A549 (cell line): ENCODE measurements around the gene CCPG1. TPM values are rescaled to one million over a fixed set of nuclear protein-coding genes. Genes with fewer than 3 reads are reported as not detected.

Experiments
- ATAC-seq, 2 experiments: fragments of 200-7000 bp in 1 of 2; fragments of >200 bp in 1 of 2; cut with Nextera tagmentation in 1 of 2; cut with Tn5 transposase in 1 of 2; 3 replicates each; pipeline versions ENCODE4 v1.8.0 to v1.9.1; 2018 to 2020; ENCODE audit warnings: mild to moderate bottlenecking in 1 of 2, moderate library complexity in 1 of 2
- CTCF ChIA-PET: fragments of 300-600 bp; sonication (Branson Sonifier 250); formaldehyde crosslinking; extraction: SDS; loops from one replicate; lab custom pipeline; 2021; ENCODE audit warnings: antibody characterized with exemption, inconsistent platforms; lab: Yijun Ruan, JAX
- POLR2A ChIA-PET: fragments of 350-600 bp; formaldehyde crosslinking; extraction: SDS; loops from one replicate; lab custom pipeline; 2021; ENCODE audit warnings: antibody characterized with exemption, inconsistent platforms; lab: Yijun Ruan, JAX
- DNase-seq, 2 experiments: peaks; one replicate each; pipeline versions ENCODE4 v3.0.0 to v3.0.0-alpha.2; 2011 to 2016; ENCODE audit warnings: low read depth in 1 of 2, low spot score in 1 of 2
- FAIRE-seq: peaks from 2 replicates; lab custom pipeline; 2011; peaks lifted over from hg19 to GRCh38; lab: Jason Lieb, UNC
- H3K27ac ChIP-seq, 2 experiments: fragments of >200 bp; sonication (Bioruptor Twin); formaldehyde crosslinking; 3 replicates each; pipeline ENCODE4 v1.5.1; 2016 to 2017
- H3K4me1 ChIP-seq: fragments of >200 bp; sonication (Bioruptor Twin); formaldehyde crosslinking; 3 replicates; pipeline ENCODE4 v1.6.1; 2016
- H3K4me2 ChIP-seq: fragments of >200 bp; sonication (Bioruptor Twin); formaldehyde crosslinking; 3 replicates; pipeline ENCODE4 v1.6.1; 2016
- H3K4me3 ChIP-seq: fragments of >200 bp; sonication (Bioruptor Twin); formaldehyde crosslinking; 3 replicates; pipeline ENCODE4 v1.5.1; 2016
- H3K9me3 ChIP-seq: fragments of >200 bp; sonication (Bioruptor Twin); formaldehyde crosslinking; 3 replicates; pipeline ENCODE4 v1.6.1; 2016
- BHLHE40 ChIP-seq: IDR thresholded peaks from 2 replicates; pipeline ENCODE4 v1.6.1; 2012; ENCODE audit warnings: low read depth, low read length, inconsistent platforms
- CBX8 ChIP-seq: fragments of 200-600 bp; sonication (generic); IDR thresholded peaks from 2 replicates; pipeline ENCODE4 v1.6.1; 2016
- CHD2 ChIP-seq: fragments of 150-350 bp; IDR thresholded peaks from 2 replicates; pipeline ENCODE4 v1.6.1; 2014; ENCODE audit warnings: low read length; ENCODE audit not compliant: partially characterized antibody
- E2F6 ChIP-seq: IDR thresholded peaks from 2 replicates; pipeline ENCODE4 v1.6.1; 2012; ENCODE audit warnings: low read depth, borderline replicate concordance
- ESRRA ChIP-seq: fragments of 150-350 bp; IDR thresholded peaks from 2 replicates; pipeline ENCODE4 v1.6.1; 2014; ENCODE audit warnings: mild to moderate bottlenecking, low read length, borderline replicate concordance
- FOSL2 ChIP-seq, 2 experiments: fragments of 450-650 bp in 1 of 2; fragments of >200 bp in 1 of 2; sonication (Bioruptor Twin) in 1 of 2; formaldehyde crosslinking; IDR thresholded peaks; 2 replicates each; pipeline versions ENCODE4 v1.5.0 to v1.6.1; 2016 to 2020; ENCODE audit warnings: mild to moderate bottlenecking in 1 of 2, moderate library complexity in 1 of 2
- JUN ChIP-seq, 2 experiments: fragments of >200 bp; sonication (Bioruptor Twin); formaldehyde crosslinking; IDR thresholded peaks; 2 replicates in 1 of 2; 3 replicates in 1 of 2; pipeline ENCODE4 v1.6.1; 2016 to 2017
- JUNB ChIP-seq: fragments of >200 bp; sonication (Bioruptor Twin); formaldehyde crosslinking; IDR thresholded peaks from 2 replicates; pipeline ENCODE4 v1.6.1; 2016
- KDM1A ChIP-seq: fragments of 200-600 bp; sonication (generic); IDR thresholded peaks from 2 replicates; pipeline ENCODE4 v1.6.1; 2016; ENCODE audit warnings: low read depth, mild to moderate bottlenecking
- MAFK ChIP-seq: fragments of 450-650 bp; IDR thresholded peaks from 2 replicates; pipeline ENCODE4 v1.6.1; 2014; ENCODE audit not compliant: partially characterized antibody
- NR3C1 ChIP-seq: fragments of >200 bp; sonication (Bioruptor Twin); formaldehyde crosslinking; IDR thresholded peaks from 3 replicates; pipeline ENCODE4 v1.6.1; 2017
- POLR2A ChIP-seq: IDR thresholded peaks from 2 replicates; pipeline ENCODE4 v1.6.1; 2012; ENCODE audit warnings: mild to moderate bottlenecking, low read length
- RARB ChIP-seq: fragments of 250-450 bp; sonication (Bioruptor Pico); IDR thresholded peaks from 2 replicates; pipeline ENCODE4 v1.8.0; 2021; ENCODE audit warnings: mild to moderate bottlenecking, moderate library complexity
- SMC3 ChIP-seq: fragments of >200 bp; sonication (Bioruptor Twin); formaldehyde crosslinking; IDR thresholded peaks from 3 replicates; pipeline ENCODE4 v1.6.1; 2018; ENCODE audit warnings: inconsistent platforms
- ZFP36 ChIP-seq: fragments of 450-650 bp; IDR thresholded peaks from 2 replicates; pipeline ENCODE4 v1.6.1; 2014; ENCODE audit warnings: borderline replicate concordance; ENCODE audit not compliant: partially characterized antibody
- ZNF302 ChIP-seq: fragments of 250-450 bp; sonication (Bioruptor Pico); IDR thresholded peaks from 2 replicates; pipeline ENCODE4 v1.9.0; 2021; ENCODE audit warnings: inconsistent platforms, mild to moderate bottlenecking, moderate library complexity
- ZSCAN20 ChIP-seq: fragments of 250-450 bp; sonication (Bioruptor Pico); IDR thresholded peaks from 2 replicates; pipeline ENCODE4 v1.8.0; 2022; ENCODE audit warnings: mild to moderate bottlenecking, moderate library complexity
- WGBS: methylation state at CpG from one replicate; pipeline ENCODE4 v1.1.6; 2017; ENCODE audit errors: missing lambda C conversion rate; 5-methylcytosine and 5-hydroxymethylcytosine counted together
- polyA plus RNA-seq, 4 experiments: library from polyadenylated mRNA; depleted of rRNA in 3 of 4; stranded (reverse); fragments of >200 nt; fragmentation: RNase III in 1 of 4; extraction: RNeasy Plus Mini Kit Qiagen cat#74134 plus additional on column Dnase treatment in 1 of 4; gene quantifications; 2 replicates in 3 of 4; 3 replicates in 1 of 4; pipeline ENCODE4 v1.2.3, GENCODE V29; 2011 to 2017
- TF ChIP-seq, protein P1 (sequence below): fragments of 250-450 bp; sonication (Bioruptor Pico); IDR thresholded peaks from 2 replicates; pipeline ENCODE4 v1.5.0; 2020; ENCODE audit warnings: low read depth, mild to moderate bottlenecking, moderate library complexity

CCPG1 gene
- polyA plus RNA-seq, 2 of the 4 experiments (the other 2 are of a cell fraction): 36.6 to 176 TPM

DNA sequence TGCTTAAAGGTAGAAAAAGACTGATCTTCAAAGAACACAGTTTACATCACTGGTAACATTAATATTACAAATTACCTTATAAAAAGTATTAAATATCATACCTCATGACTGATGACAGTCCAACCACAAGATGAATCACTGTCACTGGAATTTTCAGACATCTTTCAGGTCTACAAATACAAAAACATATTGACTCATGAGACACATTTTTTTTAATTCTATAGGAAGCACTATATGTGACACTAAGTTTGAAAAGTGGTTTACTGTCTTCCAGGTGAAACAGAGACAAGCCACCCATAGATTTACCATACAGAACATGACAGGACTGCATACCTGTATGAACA, 18.9 kb downstream of the CCPG1 start:
- CTCF ChIA-PET: interaction anchor here (1.1 to 2.0 kb wide), 4 partner anchors 19 to 50 kb away, joined by 3 to 9 read pairs (median 4); partner anchors contain the start of genes CCPG1 and PIERCE2
- POLR2A ChIA-PET: interaction anchor here (0.8 kb wide), 1 partner anchor 19 kb away, joined by 3 read pairs; the partner anchor contains the start of genes CCPG1 and PIERCE2
- DNase-seq: peak; percentile 31 to 33
- Histone ChIP-seq H3K4me1 (peaks cover 15% of the 10 kb centered on the region), H3K27ac (peak overlapping the region; percentile 19 to 25; a peak in 2 of 6 replicates), H3K4me2 (peak overlapping the region; percentile 48), H3K4me3 (no peak overlapping the region), H3K9me3 (no peaks in the 10 kb centered on the region)
- peak; percentile 59 for FAIRE-seq
- TF ChIP-seq E2F6 (no peak), FOSL2 (IDR thresholded peaks at IDR 0.05) (0 out of 2 replicates have a peak, but pooled peaks have one; percentile 21), FOSL2 (CRISPR knock-in tag; IDR thresholded peaks at IDR 0.05) (peak; percentile 65), POLR2A (no peak), RARB (CRISPR knock-in tag) (no peak), ZNF302 (CRISPR knock-in tag) (no peak), JUNB (peak; percentile 48; the same call in 1 of the 2 replicates)
- peak; percentile 51 to 74; a peak in 5 of 6 replicates for ATAC-seq

- POLR2A ChIA-PET: interaction anchor here (0.6 kb wide), 1 partner anchor 20 kb away, joined by 5 read pairs; no protein-coding TSS in a partner anchor
These were observed 21.1 kb downstream of the CCPG1 start for GRCh38 chr15:55387027-55387426.

GRCh38 chr15:55383687-55384086, 24.5 kb downstream of the CCPG1 start:
- ChIA-PET CTCF (interaction anchor here (1.7 to 2.5 kb wide), 2 partner anchors 25 to 56 kb away, joined by 4 to 12 read pairs; partner anchors contain the start of genes CCPG1 and PIERCE2), POLR2A (interaction anchor here (1.0 kb wide), 1 partner anchor 25 kb away, joined by 3 read pairs; the partner anchor contains the start of genes CCPG1 and PIERCE2)
- ATAC-seq (no peak), DNase-seq (no peak), FAIRE-seq (peak; percentile 51)
- Histone ChIP-seq H3K9me3 (no peaks in the 10 kb centered on the region), H3K4me2 (no peak overlapping the region), H3K4me1 (peaks cover 4% of the 10 kb centered on the region; the same call in 2 of the 3 replicates), H3K4me3 (no peak overlapping the region), H3K27ac (no peak overlapping the region)
- WGBS: 91% methylated on average over 2 of the region's 2 CpGs
- TF ChIP-seq BHLHE40 (no peak), SMC3 (no peak), NR3C1 (no peak), MAFK (peak; percentile 80)

More at GRCh38 chr15:55387027-55387426, 21.1 kb downstream of the CCPG1 start:
- TF ChIP-seq ESRRA (no peak), CHD2 (no peak), ZFP36 (no peak)
- TF ChIP-seq, all 56 proteins: peak for 0
- Histone ChIP-seq H3K27ac (no peak overlapping the region; a peak in 1 of 6 replicates), H3K4me2 (no peak overlapping the region), H3K4me3 (no peak overlapping the region), H3K9me3 (no peaks in the 10 kb centered on the region), H3K4me1 (peaks cover 15% of the 10 kb centered on the region)
- DNase-seq: no peak
- CTCF ChIA-PET: interaction anchor here (0.6 to 1.9 kb wide), 3 partner anchors 48 to 139 kb away, joined by 3 to 4 read pairs (median 3); no protein-coding TSS in a partner anchor
- ATAC-seq: no peak
- no peak for FAIRE-seq

DNA sequence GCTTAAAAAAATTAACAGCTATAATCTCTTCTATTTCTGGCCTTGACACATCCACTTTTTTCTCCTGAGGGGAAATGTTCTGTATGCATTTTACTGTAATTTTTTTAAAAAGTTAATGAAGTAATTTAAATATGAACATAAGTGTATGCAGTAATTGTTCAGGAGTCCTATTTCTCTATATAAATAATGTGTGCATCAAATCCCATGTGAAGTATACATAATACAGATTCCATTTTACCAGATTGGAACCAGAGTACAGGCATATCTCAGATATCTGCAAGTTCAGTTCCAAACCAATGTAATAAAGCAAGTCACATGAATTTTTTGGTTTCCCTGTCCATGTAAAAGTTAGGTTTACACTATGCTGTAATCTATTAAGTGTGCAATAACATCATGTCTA, 26.6 kb downstream of the CCPG1 start:
- DNase-seq (no peak), FAIRE-seq (no peak), ATAC-seq (no peak)
- H3K4me1 ChIP-seq: no peaks in the 10 kb centered on the region
- H3K4me3 ChIP-seq: no peak overlapping the region
- H3K4me2 ChIP-seq: no peak overlapping the region
- TF ChIP-seq NR3C1 (no peak), FOSL2 (IDR thresholded peaks at IDR 0.05) (no peak), FOSL2 (CRISPR knock-in tag; IDR thresholded peaks at IDR 0.05) (no peak), ZNF302 (CRISPR knock-in tag) (no peak), RARB (CRISPR knock-in tag) (no peak), JUN (IDR thresholded peaks at IDR 0.05) (no peak), KDM1A (no peak), ZSCAN20 (no peak), CBX8 (no peak)
- TF ChIP-seq, protein P1, sequence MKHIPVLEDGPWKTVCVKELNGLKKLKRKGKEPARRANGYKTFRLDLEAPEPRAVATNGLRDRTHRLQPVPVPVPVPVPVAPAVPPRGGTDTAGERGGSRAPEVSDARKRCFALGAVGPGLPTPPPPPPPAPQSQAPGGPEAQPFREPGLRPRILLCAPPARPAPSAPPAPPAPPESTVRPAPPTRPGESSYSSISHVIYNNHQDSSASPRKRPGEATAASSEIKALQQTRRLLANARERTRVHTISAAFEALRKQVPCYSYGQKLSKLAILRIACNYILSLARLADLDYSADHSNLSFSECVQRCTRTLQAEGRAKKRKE: no peak
- ChIA-PET POLR2A (no interaction called here), CTCF (interaction anchor here (1.1 to 1.3 kb wide), 4 partner anchors 10 to 58 kb away, joined by 3 to 4 read pairs (median 3); no protein-coding TSS in a partner anchor)
- H3K9me3 ChIP-seq: no peaks in the 10 kb centered on the region
- H3K27ac ChIP-seq: no peak overlapping the region
